NCI-H526 treated with DMSO at 0.1 percent for 48 hours (cell line): Measurements from ENCODE around the gene CHCHD6.

Source experiments
- DNase-seq: peaks from one replicate; lab custom pipeline; 2025; lab: John Stamatoyannopoulos, UW

Gene CHCHD6, protein sequence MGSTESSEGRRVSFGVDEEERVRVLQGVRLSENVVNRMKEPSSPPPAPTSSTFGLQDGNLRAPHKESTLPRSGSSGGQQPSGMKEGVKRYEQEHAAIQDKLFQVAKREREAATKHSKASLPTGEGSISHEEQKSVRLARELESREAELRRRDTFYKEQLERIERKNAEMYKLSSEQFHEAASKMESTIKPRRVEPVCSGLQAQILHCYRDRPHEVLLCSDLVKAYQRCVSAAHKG

DNA sequence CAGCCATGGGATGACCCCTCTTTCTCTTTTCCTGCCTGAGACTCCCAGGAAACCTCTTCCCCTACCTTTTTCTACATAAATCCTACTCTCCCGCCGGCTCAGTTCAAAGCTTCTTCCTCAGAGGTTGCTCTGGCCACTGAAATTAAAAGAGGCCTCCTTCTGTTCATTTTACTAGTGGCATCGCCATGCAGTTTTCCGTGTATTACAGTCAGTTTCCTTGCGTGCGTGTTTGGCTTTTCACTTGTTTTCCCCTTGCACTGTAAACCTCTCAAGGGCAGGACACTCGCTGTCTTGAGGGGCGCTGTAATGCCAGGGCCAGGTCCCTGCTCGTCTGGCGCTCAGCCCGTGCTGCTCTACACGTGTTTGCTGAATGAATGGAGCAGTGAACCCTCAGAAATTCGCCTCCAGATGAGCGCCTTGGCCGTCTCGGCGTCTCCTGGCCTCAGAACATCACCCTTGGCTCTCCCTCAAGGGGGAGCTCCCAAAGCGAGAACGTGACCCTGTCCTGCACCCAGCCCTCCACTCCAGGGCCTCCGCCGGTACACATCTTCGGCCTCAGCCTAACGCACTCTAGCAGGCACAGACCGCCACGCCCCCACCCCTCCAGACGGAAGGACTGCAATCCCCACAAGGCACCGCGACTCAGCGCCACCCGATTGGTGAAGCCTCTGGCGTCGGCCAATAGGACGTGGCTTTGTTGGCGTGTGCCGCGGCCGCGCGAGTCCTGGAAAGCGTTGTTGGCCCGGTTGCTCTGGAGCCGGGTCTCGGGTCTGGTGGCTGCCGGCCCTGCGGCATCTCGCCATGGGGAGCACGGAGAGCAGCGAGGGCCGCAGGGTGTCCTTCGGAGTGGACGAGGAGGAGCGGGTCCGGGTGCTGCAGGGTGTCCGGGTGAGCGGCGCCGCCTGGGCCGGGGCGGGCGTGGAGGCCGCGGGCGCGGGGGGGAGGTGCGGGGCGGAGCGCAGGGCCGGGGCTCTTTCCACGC, at the start of gene CHCHD6:
Gene CHCHD6 (plus strand): TSS at position 729 of the 982 bp plus-strand sequence. CDS start 73 bp downstream, at position 802.
- peak; percentile 96 for DNase-seq

DNA sequence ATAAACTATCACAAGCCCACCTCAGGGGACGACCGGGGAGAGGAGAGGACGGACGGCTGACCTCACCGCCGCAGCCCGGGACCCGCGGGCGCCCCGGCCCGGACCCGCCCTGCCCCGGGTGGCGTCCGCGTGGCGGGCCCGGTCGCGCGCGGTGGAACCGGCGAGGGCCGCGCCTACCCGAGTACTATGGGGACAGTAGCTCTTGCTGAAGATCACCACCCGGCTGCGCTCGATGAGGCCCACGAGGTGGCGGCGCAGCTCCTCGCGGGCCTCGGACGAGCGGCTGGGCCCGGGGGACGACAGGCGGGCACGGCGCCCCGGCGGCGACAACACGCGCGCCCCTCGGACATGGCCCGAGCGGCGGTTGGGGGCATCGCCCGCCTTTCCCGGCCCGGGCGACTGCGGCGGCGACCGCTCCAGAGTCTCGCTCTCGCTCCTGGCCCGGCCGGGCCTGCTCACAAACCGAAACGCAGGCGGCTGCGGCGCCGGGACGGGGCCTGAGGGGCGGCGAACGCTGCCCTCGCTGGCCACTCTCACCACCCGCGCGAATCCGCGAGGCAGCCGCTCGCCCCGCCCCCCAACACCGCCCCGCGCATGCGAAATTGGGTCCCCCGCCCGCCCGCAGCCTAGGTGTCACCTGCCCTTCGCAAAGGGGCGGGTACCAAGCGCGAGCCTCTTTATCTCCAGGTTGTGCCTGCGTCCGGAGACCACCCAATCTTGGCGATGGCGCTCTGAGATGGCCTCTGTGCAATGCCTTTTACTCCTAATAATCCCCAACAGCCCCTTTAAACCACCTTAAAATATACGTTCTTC, 49.3 kb upstream of the CHCHD6 start, which contains the start of gene TXNRD3:
Gene TXNRD3 (minus strand): TSS at position 554 of the 813 bp plus-strand sequence.
- DNase-seq = peak; percentile 76

DNA sequence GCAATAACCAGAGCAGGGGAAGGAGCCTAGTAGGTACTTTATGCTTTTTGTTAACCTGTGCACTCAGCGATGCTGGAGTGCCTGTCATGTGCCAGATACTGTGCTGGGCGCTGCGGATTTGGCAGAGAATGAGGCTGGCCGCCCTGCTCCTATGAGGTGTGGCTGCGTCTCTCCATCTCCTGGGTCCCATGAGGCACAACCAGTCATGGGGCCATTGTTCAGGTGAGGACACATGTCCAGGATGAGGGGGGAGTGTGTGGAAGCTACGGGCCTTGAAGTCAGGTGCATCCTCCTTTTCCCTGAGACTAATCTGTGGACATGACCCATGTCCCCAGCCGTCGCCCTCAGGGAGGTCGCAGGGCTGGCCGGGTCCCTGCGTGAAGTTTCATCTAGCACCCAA, 48.2 kb upstream of the CHCHD6 start:
- DNase-seq = no peak

DNA sequence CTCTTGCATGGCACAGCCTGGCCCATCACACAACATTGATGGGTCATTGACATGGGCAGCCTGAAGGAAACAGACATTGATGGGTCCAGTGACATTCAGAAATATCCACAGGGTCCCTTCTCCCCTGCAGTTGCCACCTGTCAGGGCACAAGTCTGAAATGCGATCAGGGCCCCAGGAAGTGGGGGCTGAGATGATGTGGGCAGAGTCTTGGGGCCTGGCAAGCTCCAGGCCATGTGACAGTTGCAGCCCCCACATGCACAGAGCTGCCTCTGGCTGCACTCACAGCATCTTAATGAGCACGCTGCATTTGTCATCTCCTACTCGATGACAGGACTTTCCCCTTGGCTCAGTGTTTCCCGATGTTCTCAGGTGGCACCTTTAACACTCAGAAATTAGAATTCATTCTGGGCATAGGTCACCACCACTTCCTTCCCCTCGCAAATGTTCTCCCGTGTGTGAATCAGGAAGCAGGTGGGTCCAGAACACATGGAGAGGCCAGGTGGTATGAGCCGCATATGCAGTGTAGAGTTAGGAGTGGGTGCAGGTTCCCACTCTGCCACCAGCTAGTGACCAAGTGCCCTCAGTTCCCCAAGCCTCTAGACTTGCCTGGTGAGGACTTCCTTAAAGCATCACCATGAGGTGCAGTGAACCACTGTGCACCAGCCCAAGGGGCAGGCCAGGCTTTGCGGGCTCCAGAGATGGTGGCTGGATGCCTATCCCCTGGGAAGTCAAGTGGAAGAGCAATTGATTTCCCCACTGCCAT, 47.5 kb upstream of the CHCHD6 start:
- no peak for DNase-seq

DNA sequence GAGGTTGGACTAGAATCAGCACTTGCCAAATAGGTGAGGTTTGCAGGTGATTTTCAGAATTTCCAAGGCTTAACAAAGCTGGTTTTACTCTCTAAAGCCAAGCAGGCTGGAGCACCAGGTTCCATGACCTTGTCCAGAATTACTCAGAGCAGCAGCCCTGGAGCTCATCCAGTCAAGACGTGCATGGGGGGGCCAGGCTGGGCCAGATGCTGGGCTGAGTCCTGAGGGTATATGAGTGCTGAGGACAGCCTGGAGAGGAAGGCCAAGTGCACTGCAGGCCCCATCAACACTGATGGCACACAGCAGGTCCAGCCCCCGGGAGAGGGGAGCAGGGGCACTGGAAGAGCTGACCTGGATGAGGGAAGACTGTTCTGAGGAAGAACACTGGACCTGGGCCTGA, 46.1 kb upstream of the CHCHD6 start:
- DNase-seq = no peak

DNA sequence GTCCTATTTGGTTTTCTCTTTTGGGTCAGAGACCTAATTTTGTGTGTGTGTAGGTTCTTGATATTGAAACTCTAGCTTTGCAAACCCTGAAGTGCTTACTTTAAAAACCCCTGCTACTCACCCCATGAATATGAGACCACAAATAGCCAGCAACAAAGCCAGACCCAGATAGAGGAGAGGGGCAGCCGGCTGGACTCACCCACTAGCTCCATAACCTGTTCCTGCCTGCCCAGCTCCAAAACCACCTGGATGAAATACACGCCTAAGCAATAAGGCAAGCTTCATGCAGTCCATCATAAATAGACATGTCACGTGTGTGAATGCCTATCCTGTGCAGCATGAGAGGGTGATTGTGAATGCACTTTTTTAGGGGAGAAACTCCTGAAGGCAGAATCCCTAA, 45.5 kb upstream of the CHCHD6 start:
- DNase-seq = no peak

DNA sequence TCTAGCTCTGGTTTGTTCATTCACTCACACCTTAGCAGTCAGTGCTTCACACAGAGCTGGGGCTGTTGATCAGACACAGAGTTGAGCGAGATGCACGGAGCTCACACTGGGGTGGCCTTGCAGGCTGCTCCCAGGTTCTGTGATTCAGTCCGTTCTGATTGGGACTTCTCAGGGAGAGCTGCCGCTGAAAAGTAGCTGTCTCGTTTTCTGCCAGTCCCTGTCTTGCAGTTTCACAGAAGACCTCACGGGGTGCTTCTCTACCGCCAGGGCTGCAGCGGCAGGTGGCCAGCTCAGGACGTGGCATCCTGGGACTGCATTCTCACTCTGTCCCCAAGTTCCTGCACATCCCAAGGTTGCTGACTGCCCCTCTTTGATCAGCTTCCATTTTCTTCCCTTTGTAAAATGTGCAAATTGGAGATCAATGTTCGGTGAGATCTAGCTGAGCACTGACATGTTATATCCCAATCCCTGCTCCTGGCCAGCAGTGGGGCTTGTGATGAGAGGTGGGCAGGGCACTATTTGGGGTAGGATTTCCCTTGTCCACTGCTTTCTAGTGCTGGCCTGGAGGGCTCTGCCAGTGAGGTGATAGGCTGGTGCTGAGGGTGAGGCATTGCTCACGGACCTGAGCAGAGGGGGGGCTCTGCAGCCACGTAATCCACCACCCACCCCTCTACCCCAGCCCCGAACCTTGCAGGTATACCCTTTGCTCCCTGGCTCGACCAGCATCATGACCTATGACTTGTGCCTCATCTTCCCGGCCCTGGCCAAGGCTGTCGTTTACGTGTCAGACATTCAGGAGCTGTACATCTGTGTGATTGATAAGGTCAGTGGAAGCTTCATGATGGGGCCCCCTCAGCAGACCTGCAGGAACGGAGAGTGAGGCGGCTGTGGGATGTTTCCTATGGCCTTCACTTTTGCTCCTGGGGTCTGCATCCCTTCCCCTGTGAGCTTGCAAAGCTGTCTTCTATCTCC, 43.8 kb upstream of the CHCHD6 start:
- DNase-seq = peak; percentile 22

DNA sequence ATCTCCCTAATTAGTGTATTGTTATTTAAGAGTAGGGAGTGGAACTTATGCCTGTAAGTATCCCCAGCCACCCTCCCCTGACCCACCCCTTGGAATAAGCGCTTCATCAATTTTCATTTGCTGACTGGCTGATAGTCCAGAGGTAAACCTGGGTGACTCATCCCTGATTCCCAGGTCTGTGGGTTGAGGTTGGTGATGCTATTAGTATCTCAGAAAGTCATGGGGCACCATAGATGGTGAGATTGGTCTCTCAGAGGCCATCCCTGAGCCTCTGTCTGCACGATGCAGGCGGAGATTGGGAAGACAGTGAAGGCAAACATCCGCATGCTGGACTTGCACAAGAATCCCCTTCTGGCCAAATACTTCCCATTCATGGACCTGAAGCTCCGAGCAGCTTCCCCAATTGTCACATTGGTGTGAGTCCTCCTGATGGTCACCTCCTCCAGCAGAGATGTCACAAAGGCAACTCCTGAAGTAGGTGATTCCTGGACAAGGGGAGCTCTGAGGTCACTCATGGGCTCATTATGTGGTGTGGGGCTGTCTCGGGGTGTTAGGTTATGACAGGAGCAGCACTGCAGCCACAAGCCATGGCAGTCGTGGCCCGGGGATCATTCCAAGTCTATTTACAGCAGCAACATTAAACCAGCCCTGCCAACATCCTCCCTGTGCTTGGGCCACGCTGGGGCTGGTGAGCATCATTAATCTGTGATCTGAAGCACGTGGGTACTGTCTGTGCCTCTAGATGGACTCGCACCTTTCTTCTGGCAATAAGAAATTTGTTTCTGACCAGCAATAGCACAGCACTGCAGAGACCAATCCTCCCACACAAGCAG, 42.3 kb upstream of the CHCHD6 start:
- no peak for DNase-seq

DNA sequence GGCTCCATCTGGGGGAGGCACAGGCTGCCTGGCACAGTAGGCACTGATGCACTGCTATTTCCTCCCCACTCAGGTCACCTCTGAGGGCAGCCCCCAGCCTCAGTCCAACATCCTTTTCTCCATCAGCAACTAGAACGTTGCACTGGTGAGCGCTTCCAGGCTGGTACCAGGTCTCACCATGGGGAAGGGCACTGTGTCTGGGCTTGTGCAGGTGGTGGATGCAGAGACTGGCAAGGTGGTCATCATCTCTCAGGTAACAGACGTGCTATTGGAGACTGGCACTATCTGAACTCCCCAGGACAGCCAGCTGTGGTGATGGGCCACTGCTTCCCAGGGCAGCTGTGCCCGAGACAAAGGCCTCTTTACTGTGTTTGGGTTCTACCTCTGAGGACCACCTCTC, 40.8 kb upstream of the CHCHD6 start:
- no peak for DNase-seq

DNA sequence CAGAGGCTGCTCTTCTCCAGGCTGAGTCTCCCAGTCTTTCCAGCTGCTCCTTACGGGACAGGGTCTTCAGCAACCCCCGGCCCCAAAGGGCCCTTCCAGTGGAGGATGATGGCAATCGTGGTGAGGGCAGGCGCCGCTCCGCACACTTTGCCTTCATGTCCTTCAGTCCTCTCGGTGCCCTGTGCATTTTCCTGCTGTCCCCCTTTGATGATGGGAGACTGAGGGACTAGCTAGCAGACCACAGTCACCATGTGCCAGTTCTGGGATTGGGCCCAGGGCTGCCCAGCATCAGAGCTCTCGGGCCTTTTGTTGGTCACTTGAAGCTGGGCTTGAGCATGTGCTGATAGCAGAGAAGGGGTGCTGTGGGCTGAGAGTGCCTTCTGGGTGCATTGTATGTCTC, 40.3 kb upstream of the CHCHD6 start:
- no peak for DNase-seq

DNA sequence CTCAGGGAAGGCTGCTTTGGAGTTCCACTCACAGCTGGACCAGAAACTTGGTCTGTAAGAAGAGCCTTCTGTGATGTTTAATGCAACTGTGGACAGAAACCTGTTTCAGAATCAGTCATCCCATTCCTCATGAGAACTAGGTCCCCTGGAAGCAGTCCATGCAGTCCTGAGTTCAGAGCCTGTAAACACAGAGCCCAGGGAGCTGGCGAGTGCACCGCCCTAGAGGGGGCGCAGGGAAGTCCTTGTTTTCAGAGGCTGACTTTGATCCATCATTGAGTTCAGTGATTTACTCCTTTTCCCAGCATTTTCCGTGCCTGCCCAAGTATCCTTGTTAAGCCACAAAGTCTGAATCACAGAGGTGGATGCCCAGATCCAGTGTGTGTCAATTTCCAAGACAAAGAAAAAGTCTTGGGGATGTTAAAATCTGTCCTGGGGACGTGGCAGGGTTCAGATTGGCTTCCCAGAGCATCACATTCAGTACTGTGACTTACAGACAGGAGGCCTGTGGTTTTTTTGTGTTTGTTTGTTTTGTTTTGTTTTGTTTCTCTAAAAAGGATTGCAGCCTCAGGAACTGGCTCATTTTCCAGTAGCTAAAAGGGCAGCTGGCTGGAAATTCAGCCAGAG, 39.3 kb upstream of the CHCHD6 start:
- DNase-seq = no peak

DNA sequence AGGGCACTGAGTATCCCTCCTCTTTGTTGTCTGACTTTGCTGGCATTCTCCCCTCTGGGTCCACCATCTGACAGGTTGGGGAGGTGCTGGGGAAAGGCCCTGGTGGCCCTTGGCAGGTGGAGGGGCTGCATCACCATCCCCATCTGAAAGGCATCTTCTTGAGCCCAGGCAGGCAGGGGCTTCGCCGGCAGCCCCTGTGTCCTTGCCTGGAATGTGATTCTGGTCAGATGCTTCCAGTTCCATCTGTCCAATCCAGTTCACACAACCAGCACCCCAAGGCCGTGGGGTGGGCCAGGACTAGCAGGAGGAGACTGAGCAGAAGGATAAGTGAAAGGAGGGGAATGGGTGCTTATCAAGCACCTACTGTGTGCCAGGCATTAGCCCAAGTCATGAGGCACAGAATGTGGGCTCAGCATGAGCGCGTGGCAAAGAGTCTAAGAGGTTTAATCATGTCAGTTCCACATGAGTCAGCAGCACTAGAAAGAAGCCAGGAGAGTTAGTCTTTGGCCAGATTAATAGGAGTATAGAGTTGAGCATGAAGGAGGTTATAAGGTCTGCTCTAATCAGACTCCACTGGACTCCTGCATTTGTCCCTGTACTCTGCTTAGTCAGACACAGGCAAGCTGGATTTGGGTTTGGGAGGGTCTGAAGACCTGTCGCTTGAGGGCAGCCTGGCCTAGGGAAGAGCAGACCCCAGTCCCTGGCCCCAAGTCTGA, 38.7 kb upstream of the CHCHD6 start:
- DNase-seq = no peak

DNA sequence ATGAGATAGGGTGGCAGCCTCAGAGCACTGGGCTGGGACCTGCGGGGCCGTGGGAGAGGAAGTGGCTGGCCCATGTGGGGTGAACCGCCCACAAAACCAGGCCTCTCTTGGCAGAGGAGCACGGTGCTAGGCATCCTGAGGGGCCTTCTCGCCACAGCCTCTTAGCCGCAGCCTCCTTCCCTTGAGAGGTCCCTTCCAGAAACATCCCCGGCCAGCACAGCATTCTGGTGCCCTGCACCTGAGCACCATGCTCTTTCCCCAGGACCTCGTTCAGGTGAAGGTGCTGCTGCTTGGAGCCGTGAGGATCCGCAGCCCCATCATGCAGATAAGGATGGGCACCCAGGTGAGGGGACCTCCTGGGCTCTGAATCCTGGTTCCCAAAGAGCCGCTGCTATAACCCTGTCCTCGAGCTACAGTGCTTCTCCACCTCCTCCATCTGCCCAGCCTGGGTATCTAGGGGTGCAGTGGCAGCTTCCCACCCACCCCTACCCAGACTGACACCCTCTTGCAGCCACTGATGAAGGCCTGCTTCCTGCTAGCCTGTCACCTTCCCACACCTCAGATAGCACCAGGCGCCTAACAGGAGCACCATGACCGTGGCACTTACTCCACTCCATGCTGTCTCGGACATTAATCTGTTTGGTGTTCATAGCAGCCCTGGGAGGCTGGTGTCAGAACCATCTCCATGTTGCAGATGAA, 37.9 kb upstream of the CHCHD6 start:
- DNase-seq = no peak

DNA sequence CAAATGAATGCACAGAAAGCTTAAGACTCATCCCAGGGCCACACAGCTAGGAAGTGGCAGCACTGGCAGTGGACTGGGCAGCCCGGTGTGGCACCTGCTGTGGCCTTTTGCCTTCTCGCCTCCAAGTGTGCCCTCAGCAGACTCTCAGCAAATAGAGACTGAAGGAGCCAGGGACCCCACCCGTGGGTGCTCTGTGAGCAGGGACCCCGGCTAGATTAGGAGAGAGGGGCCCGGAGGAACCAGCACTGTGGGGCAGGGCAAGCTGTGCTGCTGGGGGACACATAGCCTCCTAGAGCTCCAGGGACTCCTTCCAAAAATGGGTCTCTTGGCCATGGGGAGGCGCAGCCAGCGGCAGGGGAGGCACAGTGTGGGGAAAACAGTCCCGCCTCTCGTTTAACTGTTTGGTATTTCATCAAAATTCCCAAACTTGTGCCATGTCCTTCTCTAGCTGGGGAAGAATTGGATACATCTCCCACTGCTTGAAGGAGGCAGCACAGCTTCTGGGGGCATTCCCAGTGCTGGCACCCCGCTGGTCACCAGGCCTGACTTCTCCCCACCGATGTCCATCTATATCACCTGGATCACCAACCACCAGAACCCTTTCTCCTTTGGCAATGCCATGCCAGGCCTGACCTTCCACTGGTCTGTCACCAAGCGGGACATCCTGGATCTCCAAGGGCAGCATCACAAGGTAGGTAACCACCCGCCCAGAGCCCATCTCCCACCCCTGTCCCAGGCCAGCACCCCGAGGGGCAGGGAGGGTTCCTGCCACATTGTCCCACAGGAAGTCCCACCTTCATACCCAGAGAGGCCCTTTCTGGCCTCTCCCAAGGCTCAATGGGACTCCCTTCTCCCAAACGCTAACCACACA, 37.1 kb upstream of the CHCHD6 start:
- DNase-seq = no peak

DNA sequence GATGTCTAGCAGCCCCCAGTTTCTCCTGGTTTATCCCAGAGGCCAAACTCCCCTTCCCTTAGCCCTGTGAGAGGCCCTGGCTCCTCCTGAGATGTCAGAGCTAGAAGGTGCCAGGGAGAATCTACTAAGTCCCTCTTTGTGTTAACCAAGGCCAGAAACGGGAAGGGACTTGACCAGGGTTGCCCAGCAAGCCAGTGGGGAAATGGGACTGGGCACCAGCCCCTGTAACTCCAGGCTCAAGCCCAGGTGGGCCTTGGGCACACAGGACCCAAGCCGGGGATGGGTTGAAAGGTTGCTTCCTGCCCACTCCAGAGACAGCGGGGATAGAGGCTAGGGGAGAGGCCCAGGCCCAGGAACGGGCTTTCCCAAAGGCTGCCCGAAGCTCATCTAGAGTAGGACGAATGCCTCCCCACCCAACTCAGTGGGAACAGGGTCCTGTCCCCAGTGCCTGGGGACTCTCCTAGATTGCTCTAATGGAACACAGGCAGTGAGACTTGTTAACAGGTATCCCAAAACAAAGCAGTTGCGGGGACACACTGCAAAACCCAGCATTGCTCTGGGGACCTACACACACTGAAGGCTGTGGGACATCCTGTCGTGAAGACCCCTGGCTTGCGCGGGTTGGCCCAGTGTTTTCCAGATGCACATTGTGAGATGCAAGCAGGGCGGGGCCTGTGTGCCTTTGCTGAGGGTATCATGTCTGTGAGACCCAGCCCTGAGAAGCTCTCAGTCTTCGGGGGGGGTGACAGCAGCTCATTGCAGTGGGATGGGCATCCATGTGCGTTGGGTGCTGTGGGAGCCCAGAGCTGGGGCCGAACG, 36.2 kb upstream of the CHCHD6 start:
- DNase-seq = no peak
